Measurements from ENCODE around the gene RASAL2. TPM values are rescaled to one million over a fixed set of nuclear protein-coding genes. Genes with fewer than 3 reads are reported as not detected.

Gene RASAL2
- total and polyA plus RNA-seq, 9 of the 15 experiments (the other 6 are each of a cell fraction or from before 2014, with no cell fraction given) = 0.13 to 1.0 (median 0.62) TPM

GRCh38 chr1:178057141-178057765 lies 36.7 kb upstream of the RASAL2 start:
- BruUV-seq (replicated peaks) = no TSS peak
- no peak for TF ChIP-seq RNF2 (IDR thresholded peaks at IDR 0.05)
- no peak for TF ChIP-seq HLTF (IDR thresholded peaks at IDR 0.05)
- TF ChIP-seq ZBTB9 (CRISPR knock-in tag; IDR thresholded peaks at IDR 0.05) = no peak
- no peak for TF ChIP-seq ZNF318 (IDR thresholded peaks at IDR 0.05; ENCODE audit: borderline replicate concordance in 1 of 2, low read depth in 1 of 2)
- TF ChIP-seq SRF (CRISPR knock-in tag; IDR thresholded peaks at IDR 0.05) = no peak
- TF ChIP-seq BRD9 (IDR thresholded peaks at IDR 0.05; ENCODE audit: low read depth, partially characterized antibody) = no peak
- TF ChIP-seq ZNF551 (CRISPR knock-in tag; IDR thresholded peaks at IDR 0.05) = no peak
- no peak for TF ChIP-seq ATF3 (IDR thresholded peaks at IDR 0.05)
- no peak for TF ChIP-seq ATF3 (CRISPR knock-in tag; conservative IDR thresholded peaks at IDR 0.05)

More at GRCh38 chr1:178057141-178057765, 36.7 kb upstream of the RASAL2 start:
- DNase-seq (ENCODE audit: extremely low read depth in 1 of 4, low spot score in 3 of 4) (no peak), FAIRE-seq (no peak), ATAC-seq (no peak)
- Histone ChIP-seq H3K9me1 (ENCODE audit: control insufficient read depth, insufficient read depth, low read length) (no peaks in the 10 kb centered on the region), H3K4me1 (replicated peaks in 1 of 2; ENCODE audit: control insufficient read depth in 2 of 2, insufficient read depth in 2 of 2, low read length in 2 of 2) (no peaks in the 10 kb centered on the region), H3K9me3 (replicated peaks; ENCODE audit: control insufficient read depth, insufficient read depth, low read depth, low read length) (no peaks in the 10 kb centered on the region), H3K27me3 (ENCODE audit: control insufficient read depth in 2 of 2, insufficient read depth in 2 of 2, low read length in 2 of 2) (no peaks in the 10 kb centered on the region), H3K9ac (ENCODE audit: insufficient read depth in 1 of 2, low read depth in 2 of 2, low read length in 2 of 2) (no peak overlapping the region), H3K4me2 (ENCODE audit: insufficient read depth, low read length) (no peak overlapping the region), H3K79me2 (ENCODE audit: control insufficient read depth, insufficient read depth, low read length) (no peaks in the 10 kb centered on the region), H2AFZ (ENCODE audit: low read depth, low read length) (no peak overlapping the region; the same call in 1 of the 2 replicates), H3K36me3 (ENCODE audit: control insufficient read depth, insufficient read depth, low read length) (no peaks in the 10 kb centered on the region), H3K4me3 (no peak overlapping the region), H4K20me1 (replicated peaks; ENCODE audit: control insufficient read depth, insufficient read depth, low read length) (no peaks in the 10 kb centered on the region), H3K27ac (ENCODE audit: extremely low read depth, low read depth, low read length) (no peak overlapping the region)
- 10% methylated on average over 11 of the region's 11 CpGs for WGBS (ENCODE audit: insufficient coverage, low coverage, missing lambda C conversion rate)
- in situ Hi-C loops (cut with MboI) = no loop called here
- intact Hi-C loops (cut with micrococcal nuclease) = no loop called here
- CTCF ChIA-PET (ENCODE audit: low intra/inter-chr PET ratio) = no interaction called here
- POLR2A ChIA-PET = no interaction called here

All from K562 (cell line).